GM19438 (cell line): Measurements from ENCODE around the gene TRPV4.

Source experiments
- ATAC-seq: cut with Tn5 transposase; IDR thresholded peaks from one replicate; pipeline ENCODE4 v1.9.1; 2021; ENCODE audit warnings: low read depth; ENCODE audit not compliant: unreplicated experiment

The TRPV4 gene

DNA sequence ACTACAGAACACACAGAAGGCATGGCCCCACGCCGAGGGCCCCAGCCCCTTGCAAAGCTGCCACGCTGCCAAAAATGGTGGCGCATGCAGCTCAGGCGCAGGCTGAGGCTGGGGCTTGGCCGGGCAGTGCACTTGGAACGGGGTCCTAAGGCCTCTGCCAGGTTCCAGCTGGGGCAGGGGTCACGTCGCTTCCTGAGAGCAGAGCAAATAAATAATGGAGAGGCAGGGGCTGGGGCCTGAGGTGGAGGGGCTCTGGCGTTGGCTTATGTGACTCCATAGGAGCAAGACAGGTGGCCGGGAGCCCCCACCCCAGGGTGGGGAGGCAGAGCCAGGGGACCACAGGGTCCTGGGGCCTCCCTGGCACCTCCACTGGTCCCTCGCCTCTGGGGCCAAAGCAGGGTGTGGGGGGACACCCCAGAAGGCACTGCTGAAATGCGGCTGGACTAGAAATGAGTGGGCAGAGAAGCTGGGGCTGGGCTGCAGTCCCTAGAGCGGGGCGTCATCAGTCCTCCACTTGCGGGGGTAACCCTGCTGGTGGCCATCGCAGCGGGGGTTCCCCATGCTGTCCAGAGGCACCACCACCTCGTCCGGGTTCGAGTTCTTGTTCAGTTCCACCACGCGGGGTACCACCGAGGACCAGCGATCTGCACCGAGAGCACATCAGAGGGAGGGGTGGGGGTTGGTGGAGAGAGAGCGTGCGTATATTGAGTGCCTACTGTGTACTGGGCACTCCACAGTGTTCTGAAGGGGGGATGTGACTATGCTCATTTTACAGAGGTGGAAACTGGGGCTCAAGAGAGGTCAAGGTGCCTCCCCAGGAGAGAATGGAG, 49.8 kb downstream of the TRPV4 start:
- no peak for ATAC-seq

DNA sequence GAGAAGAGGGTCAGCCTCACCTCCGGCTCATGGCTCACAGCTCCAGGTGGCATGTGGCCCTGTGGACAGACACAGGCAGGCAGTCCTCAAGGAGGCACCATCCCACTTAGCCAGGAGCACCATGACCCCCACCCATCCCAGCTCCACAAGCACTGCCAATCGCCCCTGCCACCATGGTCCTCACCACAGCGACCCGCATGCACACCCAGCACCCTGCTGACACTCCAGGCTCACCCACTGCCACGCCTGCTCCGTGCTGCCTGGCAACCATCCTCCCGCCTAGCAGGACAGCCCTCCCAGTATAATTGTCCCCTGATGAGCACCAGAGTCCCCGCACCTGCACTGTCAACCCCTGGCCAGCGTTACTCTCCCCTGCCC, 50.9 kb downstream of the TRPV4 start:
- ATAC-seq = no peak

DNA sequence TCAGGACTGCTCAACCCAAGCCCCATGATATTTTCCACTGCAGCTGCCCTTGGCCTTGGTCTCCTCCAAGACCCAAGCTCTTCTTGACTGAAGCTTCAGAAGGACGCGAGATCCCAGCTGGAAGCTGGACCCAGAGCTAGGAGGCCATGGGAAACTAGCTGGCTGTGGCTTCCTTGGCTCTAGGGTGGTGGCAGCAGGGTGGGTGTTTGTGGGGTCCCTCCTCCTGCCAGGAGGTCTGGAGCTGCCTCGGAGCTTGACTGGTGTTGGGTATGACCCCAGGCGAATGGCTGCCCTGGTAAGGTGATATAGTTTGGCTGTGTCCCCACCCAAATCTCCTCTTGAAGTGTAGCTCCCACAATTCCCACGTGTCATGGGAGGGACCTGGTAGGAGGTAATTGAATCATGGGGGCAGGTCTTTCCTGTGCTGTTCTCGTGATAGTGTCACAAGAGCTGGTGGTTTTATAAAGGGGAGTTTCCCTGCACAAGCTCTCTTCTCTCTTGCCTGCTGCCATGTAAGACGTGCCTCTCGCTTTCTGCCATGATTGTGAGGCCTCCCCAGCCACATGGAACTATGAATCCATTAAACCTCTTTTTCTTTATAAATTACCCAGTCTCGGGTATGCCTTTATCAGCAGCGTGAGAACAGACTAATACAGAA, 51.4 kb downstream of the TRPV4 start:
- ATAC-seq = no peak

DNA sequence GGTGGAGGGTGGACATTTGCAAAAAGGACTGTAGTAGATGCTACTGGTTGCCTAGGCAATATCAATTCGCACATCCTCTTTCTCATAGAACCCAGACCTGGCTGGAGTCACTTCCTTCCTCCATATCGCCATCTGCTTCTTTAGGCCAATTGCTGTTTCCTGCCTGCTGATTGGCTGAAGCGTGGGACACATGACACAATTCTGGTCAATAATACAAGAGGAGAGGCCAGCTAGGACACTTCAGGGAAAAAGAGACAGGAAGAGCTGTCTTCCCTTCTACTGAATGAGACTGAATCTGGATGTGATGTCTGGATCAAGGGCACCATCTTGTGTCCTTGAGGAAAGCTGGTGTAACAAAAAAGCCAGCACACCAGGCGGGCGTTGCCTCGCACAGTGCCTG, 53.8 kb downstream of the TRPV4 start:
- ATAC-seq = no peak

DNA sequence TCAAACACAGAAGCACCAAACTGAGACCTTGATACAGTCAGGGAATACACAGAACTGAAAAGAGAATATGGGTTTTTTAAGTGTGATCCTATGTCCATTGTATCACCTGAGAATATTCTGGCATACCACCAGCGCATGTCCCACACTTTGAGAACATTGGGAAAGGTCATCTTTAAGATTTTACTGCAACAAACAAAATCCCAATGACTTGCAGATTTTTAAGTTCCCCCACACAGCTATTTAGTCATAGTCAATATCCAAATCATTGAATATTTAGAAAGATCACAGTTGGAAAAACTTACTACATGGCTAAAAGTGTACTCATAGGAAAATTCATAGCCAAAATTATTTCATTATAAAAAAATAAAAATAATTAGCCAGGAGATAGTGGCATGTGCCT, 54.5 kb downstream of the TRPV4 start:
- ATAC-seq = no peak

DNA sequence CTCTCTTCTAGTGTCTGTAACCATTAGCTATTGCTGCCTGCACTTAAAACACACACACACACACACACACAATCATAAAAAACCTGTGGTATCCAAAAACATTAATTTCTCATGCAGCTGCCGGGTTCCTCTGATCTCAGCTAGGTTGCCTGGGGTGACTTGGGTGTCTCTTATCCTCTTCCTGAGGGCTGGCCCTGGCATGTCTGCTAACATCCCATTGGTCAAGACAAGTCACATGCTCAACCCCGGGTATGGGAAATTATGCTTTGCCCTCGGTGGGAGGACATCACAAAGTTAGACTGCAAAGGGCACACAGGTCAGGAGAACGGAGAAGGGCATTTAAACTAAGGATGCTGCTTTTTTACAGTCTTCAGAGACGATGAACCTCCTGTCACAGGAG, 55.7 kb downstream of the TRPV4 start:
- no peak for ATAC-seq

DNA sequence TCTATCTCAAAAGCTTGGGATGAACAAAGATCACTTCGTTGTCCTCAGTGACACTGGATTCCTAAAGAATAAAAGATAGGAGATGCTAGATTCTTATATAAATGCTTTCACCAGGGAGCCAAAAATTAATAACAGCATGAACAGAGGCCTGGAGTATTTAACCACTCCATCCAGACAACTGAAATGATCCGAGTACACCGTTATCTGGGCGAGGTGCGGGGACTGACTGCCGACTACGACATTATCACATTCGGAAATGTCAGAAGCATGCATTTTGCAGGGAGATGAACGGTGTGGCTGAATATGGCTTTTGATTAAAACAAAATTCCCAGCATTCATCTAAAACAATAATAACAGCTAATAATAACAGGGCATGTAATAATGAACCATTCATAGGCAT, 56.6 kb downstream of the TRPV4 start:
- ATAC-seq = no peak

DNA sequence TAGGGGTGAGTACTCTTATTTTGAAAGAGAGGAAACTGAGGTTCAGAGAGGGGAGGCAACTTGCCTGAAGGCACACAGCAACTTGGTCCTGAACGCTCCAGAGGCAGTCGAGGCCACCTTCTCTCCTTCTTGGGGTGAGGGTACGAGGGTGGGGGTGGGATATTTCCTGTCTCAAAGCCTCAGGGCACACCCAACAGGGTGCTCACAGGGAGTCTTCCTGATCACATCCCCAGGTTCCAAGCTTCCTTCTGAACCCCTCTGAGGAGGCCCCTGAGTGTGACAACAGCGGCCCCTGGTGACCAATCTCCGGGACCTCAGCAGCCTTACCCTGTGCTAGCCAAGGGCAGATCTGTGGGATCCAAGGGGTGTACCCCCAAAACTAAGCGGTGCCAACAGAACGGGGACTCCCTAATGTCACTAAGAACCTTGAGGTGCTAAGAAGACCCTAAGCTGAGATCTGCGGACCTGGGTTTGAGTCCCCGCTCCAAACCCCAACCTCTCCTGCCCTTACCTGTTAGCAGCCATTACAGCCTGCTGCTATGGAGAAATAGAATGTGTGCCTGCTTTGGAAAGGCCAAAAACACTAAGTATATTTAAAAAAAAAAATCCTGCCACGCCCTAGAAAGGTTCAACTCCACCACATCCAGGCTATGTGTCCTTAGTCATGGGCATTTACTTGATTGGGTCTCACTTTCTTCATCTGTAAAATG, 57.9 kb downstream of the TRPV4 start:
- ATAC-seq = no peak

DNA sequence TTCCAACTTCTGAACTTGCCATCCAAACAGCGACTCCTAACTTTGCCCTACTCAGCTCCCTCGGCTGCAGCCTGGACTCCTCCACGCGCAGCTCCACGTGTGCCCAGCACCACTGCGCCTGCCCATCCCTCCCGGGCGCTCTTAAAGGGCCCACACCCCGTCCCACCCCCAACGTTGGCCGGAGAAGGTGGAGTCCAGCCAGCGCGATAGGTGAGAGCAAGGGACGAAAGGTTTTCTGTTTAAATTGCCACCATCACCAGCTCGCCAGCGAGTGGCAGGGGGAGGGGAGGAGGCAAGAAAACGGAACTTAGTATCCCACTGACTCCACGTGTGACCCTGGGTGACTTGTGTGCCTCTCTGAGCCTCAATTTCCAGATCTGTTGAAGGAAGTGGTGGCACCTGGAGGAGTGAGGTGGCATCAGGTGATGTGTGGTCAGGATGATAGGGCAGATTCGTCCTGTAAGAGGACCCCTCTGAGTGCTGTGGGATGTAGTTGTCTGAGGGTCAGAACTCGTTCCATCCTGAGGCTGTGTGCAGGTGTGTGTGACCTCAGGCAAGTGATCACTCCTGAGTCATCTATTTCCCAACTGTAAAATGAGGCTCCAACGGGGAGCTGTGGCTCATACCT, 59.7 kb downstream of the TRPV4 start:
- ATAC-seq = no peak

DNA sequence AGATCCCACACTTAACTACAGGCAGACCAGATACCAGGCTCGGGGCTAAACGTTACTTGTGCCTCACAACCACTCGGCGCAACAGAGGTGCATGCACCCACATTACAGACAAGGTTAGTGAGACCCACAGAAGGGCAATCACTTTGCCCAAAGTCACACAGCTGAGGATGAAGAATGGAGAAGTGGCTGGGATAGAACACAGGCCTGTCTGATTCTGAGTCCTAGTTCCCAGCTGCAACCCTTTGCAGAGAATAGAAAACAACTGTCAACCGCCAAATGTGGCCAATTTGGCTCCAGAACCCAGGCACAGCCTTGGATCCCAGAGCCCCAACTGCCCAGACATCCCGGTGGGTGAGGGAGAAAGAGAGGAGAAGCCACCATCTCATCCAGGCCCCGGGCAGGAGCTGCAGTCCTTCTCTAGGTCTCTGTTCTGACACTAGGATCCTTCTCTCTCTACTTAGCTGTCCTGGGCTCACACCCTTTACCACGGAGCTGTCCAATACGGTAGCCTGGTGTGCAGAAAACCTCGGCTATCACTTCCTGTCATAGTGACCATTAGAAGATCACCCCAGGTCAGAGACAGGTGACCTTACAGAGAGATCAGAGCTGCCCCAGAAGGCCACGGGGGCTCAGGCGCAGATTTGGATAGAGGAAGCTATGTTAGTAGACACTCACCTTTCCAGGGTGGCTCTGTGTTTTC, 60.4 kb downstream of the TRPV4 start:
- no peak for ATAC-seq

DNA sequence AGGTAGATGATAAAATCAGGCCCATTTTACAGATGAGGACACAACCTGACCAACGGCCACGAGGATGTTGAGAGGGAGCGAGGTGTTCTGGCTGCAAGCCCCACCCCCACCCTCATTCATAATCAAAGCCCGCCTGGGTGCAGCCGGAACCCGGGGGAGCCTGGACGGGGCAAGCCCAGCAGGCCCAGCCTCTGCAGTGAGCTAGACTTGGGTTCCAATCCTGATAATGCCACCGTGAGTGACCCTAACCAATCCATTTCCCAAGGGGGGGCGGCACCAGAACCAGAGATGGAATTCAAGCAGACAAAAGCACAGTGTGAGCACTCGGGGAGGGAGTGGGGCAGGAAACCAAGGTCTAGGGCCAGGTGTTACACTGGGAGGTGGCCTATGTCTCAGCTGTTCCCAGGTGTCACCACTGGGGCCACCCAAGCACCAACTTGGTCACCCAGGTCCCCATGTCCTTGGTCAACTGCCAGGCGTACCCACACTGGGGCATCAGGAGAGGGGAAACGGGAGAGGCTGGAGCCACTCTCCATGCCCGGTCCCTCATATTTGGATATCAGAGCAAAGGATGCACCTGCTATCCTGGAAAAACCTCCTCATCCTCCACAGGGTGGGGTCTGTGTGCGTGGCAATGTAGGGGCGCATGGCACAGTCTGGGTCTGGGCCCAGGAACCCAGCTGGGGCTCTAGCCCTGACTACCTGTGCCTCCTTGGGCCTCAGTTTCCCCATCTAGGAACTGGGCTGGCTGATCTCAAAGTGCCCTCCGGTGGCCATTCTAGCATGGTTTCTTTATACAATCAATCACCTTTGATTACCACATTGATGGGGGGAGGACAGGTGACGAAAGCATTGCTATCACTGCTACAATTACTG, 61.2 kb downstream of the TRPV4 start:
- ATAC-seq = no peak

DNA sequence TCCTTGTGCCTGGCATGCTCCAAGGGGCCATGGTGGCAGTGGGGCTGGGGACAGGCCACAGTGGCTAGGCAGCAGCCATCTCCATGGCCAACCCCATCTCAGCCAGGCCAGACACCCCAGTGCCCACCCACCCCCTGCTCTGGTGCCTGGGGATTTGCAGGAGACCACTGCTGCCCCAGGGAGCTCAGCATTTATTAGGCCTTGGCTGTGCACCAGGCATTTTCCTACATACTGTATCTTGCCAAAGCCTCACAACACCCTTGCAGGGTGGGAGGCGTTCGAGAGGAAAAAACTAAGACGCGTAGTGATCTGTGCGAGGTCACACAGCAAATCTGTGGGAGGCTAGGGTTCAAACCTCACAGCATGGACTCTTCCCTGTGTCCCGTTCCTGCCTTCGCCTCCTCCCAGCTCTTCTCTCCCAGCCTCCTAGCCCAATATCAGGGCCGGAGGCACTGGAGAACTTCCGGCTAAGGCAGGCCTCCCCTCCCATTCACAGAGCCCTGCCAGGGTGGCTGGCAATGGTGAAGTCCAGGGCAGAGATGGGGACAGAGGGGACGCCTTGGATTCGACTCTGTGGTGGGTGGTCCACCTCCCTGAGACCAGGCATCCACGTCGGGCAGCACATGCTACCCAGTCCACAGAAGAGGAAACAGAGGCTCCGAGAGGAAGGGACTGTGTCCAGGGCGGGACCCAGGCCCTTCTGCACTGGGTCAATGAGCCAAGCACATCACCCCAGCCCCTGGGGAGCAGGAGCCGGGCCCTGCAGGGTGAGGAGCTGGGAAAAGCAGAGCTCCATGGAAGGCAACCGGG, 62.1 kb downstream of the TRPV4 start:
- ATAC-seq = no peak

DNA sequence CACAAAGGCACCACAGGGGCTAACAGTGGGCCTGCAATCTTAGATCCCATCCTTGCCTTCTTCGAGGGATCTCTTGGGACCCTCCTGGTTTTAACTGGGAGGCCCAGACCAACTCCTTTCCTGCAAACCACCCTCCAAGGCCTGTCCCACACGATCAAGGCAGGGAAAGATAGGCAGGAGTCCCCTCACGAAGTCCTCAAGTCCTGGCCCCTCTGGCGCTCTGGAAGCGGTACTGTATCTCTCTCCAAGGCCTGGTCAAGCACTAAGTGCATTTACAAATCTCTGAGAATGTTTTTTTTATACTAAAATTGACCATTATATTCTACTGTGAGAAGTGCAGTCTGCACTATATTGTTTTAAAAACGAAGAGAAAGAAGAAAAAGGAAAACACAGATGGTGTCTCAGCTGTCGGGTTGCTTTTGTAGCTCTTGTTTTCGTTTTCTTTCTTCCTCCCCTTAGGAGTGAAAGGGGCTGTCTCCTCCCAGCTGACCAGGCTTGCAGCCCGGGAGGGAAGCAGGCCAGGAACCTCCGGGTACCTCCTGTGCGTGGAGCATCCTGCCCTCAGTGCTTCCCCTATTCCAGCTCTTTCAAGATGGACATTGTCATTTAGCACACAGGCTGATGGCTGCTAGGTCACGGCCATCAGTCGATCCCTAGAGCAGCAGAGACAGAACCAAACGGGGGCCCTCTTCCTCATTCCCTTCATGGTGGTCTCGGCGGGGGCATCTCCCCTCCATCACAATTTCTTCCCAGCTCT, 62.9 kb downstream of the TRPV4 start:
- ATAC-seq = no peak

DNA sequence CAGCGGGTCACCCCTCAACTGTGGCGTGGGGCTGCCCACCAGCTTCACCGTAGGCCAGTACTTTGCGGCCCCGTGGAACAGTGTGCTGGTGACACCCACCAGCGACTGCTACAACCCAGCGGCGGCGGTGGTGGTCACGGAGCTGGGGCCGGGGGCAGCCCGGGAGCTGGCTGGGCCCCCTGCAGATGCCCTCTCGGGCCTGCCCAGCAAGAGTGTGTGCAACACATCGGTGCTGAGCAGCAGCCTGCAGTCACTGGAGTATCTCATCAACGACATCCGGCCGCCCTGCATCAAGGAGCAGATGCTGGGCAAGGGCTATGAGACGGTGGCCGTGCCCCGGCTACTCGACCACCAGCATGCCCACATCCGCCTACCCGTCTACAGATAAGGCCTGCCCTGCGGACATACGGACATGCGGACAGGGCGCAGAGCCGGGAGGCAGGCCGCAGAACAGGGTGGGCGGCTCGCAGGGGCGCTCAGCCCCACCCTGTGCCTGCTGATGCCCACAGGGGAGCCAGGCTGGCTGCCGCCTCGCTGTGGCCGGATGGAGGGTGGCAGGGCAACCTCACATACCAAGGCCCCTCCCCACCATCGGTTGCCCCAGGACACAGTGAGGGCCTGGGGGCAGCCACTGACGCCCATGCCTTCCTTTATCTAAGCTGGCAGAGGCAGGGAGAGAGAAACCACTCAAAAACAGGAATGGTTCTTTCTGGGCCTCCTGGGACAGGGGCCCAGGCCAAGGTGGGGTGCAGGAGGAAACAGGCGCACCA, 64.1 kb downstream of the TRPV4 start:
- no peak for ATAC-seq

DNA sequence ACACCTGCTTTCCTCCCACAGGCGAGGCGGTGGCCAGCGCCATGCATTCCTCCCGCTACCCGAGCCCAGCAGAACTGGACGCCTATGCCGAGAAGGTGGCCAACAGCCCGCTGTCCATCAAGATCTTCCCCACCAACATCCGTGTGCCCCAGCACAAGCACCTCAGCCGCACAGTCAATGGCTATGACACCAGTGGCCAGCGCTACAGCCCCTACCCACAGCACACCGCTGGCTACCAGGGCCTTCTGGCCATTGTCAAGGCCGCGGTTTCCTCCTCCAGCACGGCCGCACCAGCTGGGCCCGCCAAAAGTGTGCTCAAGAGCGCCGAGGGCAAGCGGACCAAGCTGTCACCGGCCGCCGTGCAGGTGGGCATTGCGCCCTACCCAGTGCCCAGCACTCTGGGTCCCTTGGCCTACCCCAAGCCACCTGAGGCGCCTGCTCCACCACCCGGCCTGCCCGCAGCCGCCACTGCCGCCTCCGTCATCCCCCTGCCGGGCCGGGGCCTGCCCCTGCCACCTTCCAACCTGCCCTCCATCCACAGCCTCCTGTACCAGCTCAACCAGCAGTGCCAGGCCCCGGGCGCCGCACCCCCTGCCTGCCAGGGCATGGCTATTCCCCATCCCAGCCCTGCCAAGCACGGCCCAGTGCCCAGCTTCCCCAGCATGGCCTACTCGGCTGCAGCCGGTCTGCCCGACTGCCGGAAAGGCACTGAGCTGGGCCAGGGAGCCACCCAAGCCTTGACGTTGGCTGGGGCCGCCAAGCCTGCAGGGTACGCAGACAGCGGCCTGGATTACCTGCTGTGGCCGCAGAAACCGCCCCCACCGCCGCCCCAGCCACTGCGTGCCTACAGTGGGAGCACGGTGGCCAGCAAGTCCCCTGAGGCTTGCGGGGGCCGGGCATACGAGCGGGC, 65.0 kb downstream of the TRPV4 start:
- ATAC-seq = no peak

DNA sequence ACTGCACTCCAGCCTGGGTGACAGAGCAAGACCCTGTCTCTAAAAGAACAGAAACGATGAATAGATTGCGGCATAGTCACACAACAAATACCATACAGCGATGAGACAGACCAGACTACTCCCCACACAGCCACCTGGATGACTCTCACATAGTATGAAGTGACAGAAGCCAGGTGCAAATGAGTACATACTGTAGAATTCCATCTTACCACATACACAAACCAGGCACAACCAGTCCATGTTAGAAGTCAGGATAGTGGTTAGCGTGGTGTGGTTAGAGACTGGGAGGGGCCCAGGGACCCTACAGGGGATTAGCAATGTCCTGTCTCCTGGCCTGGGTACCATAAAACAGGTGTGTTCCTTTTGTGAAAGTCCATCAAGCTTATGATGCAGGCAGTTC, 65.7 kb downstream of the TRPV4 start:
- no peak for ATAC-seq
